Measurements from ENCODE around the gene RGS5. TPM values are rescaled to one million over a fixed set of nuclear protein-coding genes. Genes with fewer than 3 reads are reported as not detected.

RGS5 gene
- total RNA-seq, 1 experiment from 2014 or later = 3.6 TPM

DNA sequence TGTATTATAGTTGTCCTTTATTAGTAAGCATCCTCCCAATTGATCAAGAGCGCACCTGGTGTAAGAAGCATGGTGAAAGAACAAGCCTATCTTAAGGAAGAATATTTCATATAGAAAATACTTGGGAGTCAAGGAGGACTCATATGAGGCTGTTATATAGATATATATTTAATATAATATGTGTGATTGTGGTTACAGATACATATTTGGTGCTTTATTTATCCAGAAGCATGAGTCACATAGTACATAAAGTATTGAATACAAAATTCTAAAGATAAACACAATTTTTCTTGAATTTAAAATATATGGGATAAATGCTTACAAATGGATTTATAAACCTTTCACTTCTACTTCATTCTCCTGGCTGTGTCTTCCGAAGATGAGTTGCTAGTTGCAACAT lies 60.6 kb downstream of the RGS5 start:
- no TSS peak for BruUV-seq (replicated peaks)
- H3K27ac ChIP-seq = no peak overlapping the region
- DNase-seq = no peak
- H3K4me2 ChIP-seq = no peak overlapping the region
- H3F3A ChIP-seq (ENCODE audit: insufficient read depth, low read depth) = no peaks in the 10 kb centered on the region; the same call in 1 of the 2 replicates
- POLR2A ChIA-PET (ENCODE audit: unreplicated experiment) = no interaction called here
- no peaks in the 10 kb centered on the region for H3K4me1 ChIP-seq (replicated peaks; ENCODE audit: insufficient read depth)
- no peaks in the 10 kb centered on the region for H3K9me2 ChIP-seq (ENCODE audit: insufficient read depth)
- no peaks in the 10 kb centered on the region for H3K9me3 ChIP-seq (ENCODE audit: insufficient read depth, low read depth)
- no peak overlapping the region for H3K4me3 ChIP-seq
- H3K27me3 ChIP-seq (ENCODE audit: insufficient read depth, low read depth) = no peaks in the 10 kb centered on the region
- no peak overlapping the region for H2AFZ ChIP-seq
- TF ChIP-seq, protein P1, sequence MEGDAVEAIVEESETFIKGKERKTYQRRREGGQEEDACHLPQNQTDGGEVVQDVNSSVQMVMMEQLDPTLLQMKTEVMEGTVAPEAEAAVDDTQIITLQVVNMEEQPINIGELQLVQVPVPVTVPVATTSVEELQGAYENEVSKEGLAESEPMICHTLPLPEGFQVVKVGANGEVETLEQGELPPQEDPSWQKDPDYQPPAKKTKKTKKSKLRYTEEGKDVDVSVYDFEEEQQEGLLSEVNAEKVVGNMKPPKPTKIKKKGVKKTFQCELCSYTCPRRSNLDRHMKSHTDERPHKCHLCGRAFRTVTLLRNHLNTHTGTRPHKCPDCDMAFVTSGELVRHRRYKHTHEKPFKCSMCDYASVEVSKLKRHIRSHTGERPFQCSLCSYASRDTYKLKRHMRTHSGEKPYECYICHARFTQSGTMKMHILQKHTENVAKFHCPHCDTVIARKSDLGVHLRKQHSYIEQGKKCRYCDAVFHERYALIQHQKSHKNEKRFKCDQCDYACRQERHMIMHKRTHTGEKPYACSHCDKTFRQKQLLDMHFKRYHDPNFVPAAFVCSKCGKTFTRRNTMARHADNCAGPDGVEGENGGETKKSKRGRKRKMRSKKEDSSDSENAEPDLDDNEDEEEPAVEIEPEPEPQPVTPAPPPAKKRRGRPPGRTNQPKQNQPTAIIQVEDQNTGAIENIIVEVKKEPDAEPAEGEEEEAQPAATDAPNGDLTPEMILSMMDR (conservative IDR thresholded peaks at IDR 0.05) = no peak
- no peak for TF ChIP-seq EZH2 (IDR thresholded peaks at IDR 0.05; ENCODE audit: low read depth)
- intact Hi-C loops (cut with micrococcal nuclease; ENCODE audit: unreplicated experiment) = no loop called here
- no peaks in the 10 kb centered on the region for H3K79me2 ChIP-seq (ENCODE audit: low read depth)
- no peaks in the 10 kb centered on the region for H4K20me1 ChIP-seq (ENCODE audit: insufficient read depth)
- CTCF ChIA-PET = no interaction called here
- H3K36me3 ChIP-seq (ENCODE audit: low read depth) = no peaks in the 10 kb centered on the region

DNA sequence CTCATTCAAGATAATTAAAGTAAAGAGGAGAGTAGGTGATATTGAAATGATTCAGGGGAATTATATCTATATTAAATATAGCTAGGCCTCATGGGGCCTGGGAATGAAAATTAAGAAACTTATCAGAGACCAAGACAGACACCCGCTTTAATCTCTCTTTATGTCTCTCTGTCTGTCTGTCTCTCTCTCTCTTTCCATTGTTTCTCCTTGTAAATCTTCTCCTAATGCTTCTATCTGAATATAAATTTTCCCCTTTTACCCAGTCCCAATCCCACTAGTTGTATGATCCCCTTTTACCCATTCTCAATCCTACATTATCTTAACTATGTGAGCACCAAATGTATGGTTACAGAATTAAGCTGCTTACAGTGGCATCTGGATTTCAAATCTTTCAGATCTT lies 61.2 kb downstream of the RGS5 start:
- H3K79me2 ChIP-seq (ENCODE audit: low read depth) = no peaks in the 10 kb centered on the region
- H3K4me1 ChIP-seq (replicated peaks; ENCODE audit: insufficient read depth) = no peaks in the 10 kb centered on the region
- intact Hi-C loops (cut with micrococcal nuclease; ENCODE audit: unreplicated experiment) = no loop called here
- ChIA-PET POLR2A (ENCODE audit: unreplicated experiment) (no interaction called here), CTCF (no interaction called here)
- H2AFZ ChIP-seq = no peak overlapping the region
- H4K20me1 ChIP-seq (ENCODE audit: insufficient read depth) = no peaks in the 10 kb centered on the region
- H3K9me3 ChIP-seq (ENCODE audit: insufficient read depth, low read depth) = no peaks in the 10 kb centered on the region
- no peaks in the 10 kb centered on the region; the same call in 1 of the 2 replicates for H3F3A ChIP-seq (ENCODE audit: insufficient read depth, low read depth)
- no TSS peak for BruUV-seq (replicated peaks)
- no peak overlapping the region for H3K4me2 ChIP-seq
- no peaks in the 10 kb centered on the region for H3K36me3 ChIP-seq (ENCODE audit: low read depth)
- DNase-seq = no peak
- no peaks in the 10 kb centered on the region for H3K27me3 ChIP-seq (ENCODE audit: insufficient read depth, low read depth)
- H3K27ac ChIP-seq = no peak overlapping the region
- TF ChIP-seq EZH2 (IDR thresholded peaks at IDR 0.05; ENCODE audit: low read depth) = no peak
- TF ChIP-seq, protein P1 (conservative IDR thresholded peaks at IDR 0.05) = no peak
- no peaks in the 10 kb centered on the region for H3K9me2 ChIP-seq (ENCODE audit: insufficient read depth)
- H3K4me3 ChIP-seq = no peak overlapping the region

DNA sequence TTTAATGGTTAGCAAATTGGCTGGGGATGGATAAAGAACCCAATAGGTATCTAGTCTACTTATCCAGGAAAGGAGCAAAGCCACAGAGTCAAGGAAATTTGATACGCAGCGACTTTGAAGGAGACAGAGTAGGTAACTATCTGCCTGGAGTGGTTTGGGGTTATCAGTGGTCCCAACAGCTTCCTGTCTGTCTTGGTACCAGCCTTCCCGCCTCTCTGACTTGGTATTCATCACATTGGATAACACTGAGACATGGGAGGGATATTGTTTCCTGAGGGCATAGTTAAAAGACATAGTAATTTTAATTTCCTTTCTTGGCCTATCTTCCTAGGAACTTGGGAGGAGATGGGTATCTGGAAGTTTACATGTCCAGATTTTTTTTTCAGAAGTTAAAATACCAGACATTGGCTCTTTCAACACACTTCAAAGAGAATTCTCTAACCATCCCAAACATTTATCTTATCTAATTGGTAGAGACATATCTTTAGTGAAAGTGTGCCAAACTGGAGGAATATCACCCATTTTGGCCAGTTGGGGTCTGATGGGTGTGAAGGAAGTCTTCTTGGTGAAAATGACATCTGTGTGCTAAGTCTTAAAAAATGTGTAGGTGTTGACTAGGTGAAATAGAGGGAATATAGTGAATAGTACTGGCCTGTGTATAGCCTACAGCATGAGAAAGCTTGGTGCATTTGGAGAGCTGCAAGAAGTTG lies 65.0 kb downstream of the RGS5 start:
- no peak for DNase-seq
- ChIA-PET POLR2A (ENCODE audit: unreplicated experiment) (no interaction called here), CTCF (no interaction called here)
- Histone ChIP-seq H3K9me2 (ENCODE audit: insufficient read depth) (no peaks in the 10 kb centered on the region), H3F3A (ENCODE audit: insufficient read depth, low read depth) (no peaks in the 10 kb centered on the region), H3K36me3 (ENCODE audit: low read depth) (no peaks in the 10 kb centered on the region), H3K27me3 (ENCODE audit: insufficient read depth, low read depth) (no peaks in the 10 kb centered on the region), H4K20me1 (ENCODE audit: insufficient read depth) (no peaks in the 10 kb centered on the region), H3K9me3 (ENCODE audit: insufficient read depth, low read depth) (no peaks in the 10 kb centered on the region), H3K4me3 (no peak overlapping the region), H3K4me1 (replicated peaks; ENCODE audit: insufficient read depth) (no peaks in the 10 kb centered on the region), H3K27ac (no peak overlapping the region), H3K79me2 (ENCODE audit: low read depth) (no peaks in the 10 kb centered on the region), H2AFZ (no peak overlapping the region), H3K4me2 (no peak overlapping the region)
- no TSS peak for BruUV-seq (replicated peaks)
- intact Hi-C loops (cut with micrococcal nuclease; ENCODE audit: unreplicated experiment) = no loop called here
- TF ChIP-seq EZH2 (IDR thresholded peaks at IDR 0.05; ENCODE audit: low read depth) = no peak
- TF ChIP-seq, protein P1 (conservative IDR thresholded peaks at IDR 0.05) = no peak

All from PC-9 (cell line).